HepG2 (cell line): Measurements from ENCODE around the gene FRMD8. TPM values are rescaled to one million over a fixed set of nuclear protein-coding genes. Genes with fewer than 3 reads are reported as not detected.

ENCODE experiments used
- AGO2 ChIP-seq: fragments of 200-400 bp; formaldehyde crosslinking; optimal IDR thresholded peaks from 2 replicates; pipeline ENCODE3; 2017; ENCODE audit warnings: mild to moderate bottlenecking, low read depth, low read length, moderate library complexity
- ASH2L ChIP-seq: fragments of 300-600, 200-600 bp; sonication (generic); IDR thresholded peaks from 2 replicates; pipeline ENCODE4 v1.7.0; 2017; ENCODE audit warnings: low read depth, mild to moderate bottlenecking, moderate library complexity, mixed read lengths, low read length; ENCODE audit not compliant: insufficient read length
- ATM ChIP-seq: fragments of 450-650 bp; IDR thresholded peaks from 2 replicates; pipeline ENCODE4 v1.7.1; 2017; ENCODE audit warnings: mild to moderate bottlenecking, borderline replicate concordance
- CCAR2 ChIP-seq: fragments of 200-400 bp; formaldehyde crosslinking; optimal IDR thresholded peaks from 2 replicates; pipeline ENCODE3; 2018; ENCODE audit warnings: low read depth, mild to moderate bottlenecking, low read length, moderate library complexity
- KDM5A ChIP-seq: fragments of 200-600 bp; sonication (generic); IDR thresholded peaks from 2 replicates; pipeline ENCODE4 v1.7.0; 2018; ENCODE audit warnings: antibody characterized with exemption, mild to moderate bottlenecking, low read length, borderline replicate concordance
- MAFK ChIP-seq, 2 experiments: IDR thresholded peaks in 1 of 2; conservative IDR thresholded peaks in 1 of 2; 2 replicates each; pipeline ENCODE4 v1.6.1; 2011; ENCODE audit warnings: improper control_type of control experiment in 2 of 2, low read length in 2 of 2
- NFRKB ChIP-seq: fragments of 450-650 bp; IDR thresholded peaks from 2 replicates; pipeline ENCODE4 v1.6.1; 2017
- PRPF4 ChIP-seq: fragments of 200-400 bp; formaldehyde crosslinking; IDR thresholded peaks from 2 replicates; pipeline ENCODE4 v1.6.1; 2016; ENCODE audit warnings: low read length, low read depth; ENCODE audit not compliant: poor library complexity, severe bottlenecking
- RFX5 ChIP-seq: IDR thresholded peaks from 2 replicates; pipeline ENCODE4 v1.6.1; 2011; ENCODE audit warnings: low read depth, low read length, improper control_type of control experiment
- ZNF441 ChIP-seq: sonication (generic); formaldehyde crosslinking; IDR thresholded peaks from 2 replicates; pipeline ENCODE4 v1.7.0; 2021; ENCODE audit warnings: missing genetic modification reagents, borderline replicate concordance
- ZNF552 ChIP-seq: sonication (generic); formaldehyde crosslinking; IDR thresholded peaks from 2 replicates; pipeline ENCODE4 v1.9.0; 2022; ENCODE audit warnings: missing genetic modification reagents, mild to moderate bottlenecking, borderline replicate concordance
- ZNF564 ChIP-seq: sonication (generic); formaldehyde crosslinking; IDR thresholded peaks from 2 replicates; pipeline ENCODE4 v1.8.1; 2023; ENCODE audit warnings: mild to moderate bottlenecking, missing genetic modification reagents
- ZNF569 ChIP-seq: sonication (generic); formaldehyde crosslinking; IDR thresholded peaks from 2 replicates; pipeline ENCODE4 v1.5.0; 2020; ENCODE audit warnings: mild to moderate bottlenecking, missing genetic modification reagents, moderate library complexity, borderline replicate concordance
- ZNF570 ChIP-seq: sonication (generic); formaldehyde crosslinking; IDR thresholded peaks from 2 replicates; pipeline ENCODE4 v1.4.0; 2020; ENCODE audit warnings: mild to moderate bottlenecking, missing genetic modification reagents, borderline replicate concordance
- polyA plus RNA-seq, 8 experiments: library from polyadenylated mRNA; depleted of rRNA in 3 of 8; stranded (reverse) in 7 of 8; unstranded in 1 of 8; fragments of >200 nt; fragmentation: Illumina TruSeq in 4 of 8; extraction: Trizol in 4 of 8; gene quantifications; 2 replicates each; pipeline versions ENCODE4 v1.2.1 to v1.2.3, GENCODE V29; 2011 to 2016; ENCODE audit warnings: low read depth in 4 of 8, missing spikeins in 1 of 8, mixed read lengths in 1 of 8; ENCODE audit not compliant: insufficient read depth in 1 of 8
- total RNA-seq, 5 experiments: library from RNA; depleted of rRNA; stranded (reverse); fragments of >200 nt; fragmentation: Illumina TruSeq; extraction: Trizol; gene quantifications; 2 replicates each; pipeline ENCODE4 v1.2.3, GENCODE V29; 2016; ENCODE audit warnings: low read depth in 1 of 5
- TF ChIP-seq, protein P1 (sequence below): IDR thresholded peaks from 2 replicates; pipeline ENCODE4 v1.6.1; 2018; ENCODE audit warnings: missing genetic modification reagents
- TF ChIP-seq, protein P2 (sequence below): sonication (generic); formaldehyde crosslinking; IDR thresholded peaks from 2 replicates; pipeline ENCODE4 v1.4.0; 2020; ENCODE audit warnings: missing genetic modification reagents, borderline replicate concordance
- TF ChIP-seq, protein P3 (sequence below): sonication (generic); formaldehyde crosslinking; IDR thresholded peaks from 2 replicates; pipeline ENCODE4 v1.5.1; 2020; ENCODE audit warnings: mild to moderate bottlenecking, moderate library complexity, missing genetic modification reagents
- TF ChIP-seq, protein P4 (sequence below): sonication (generic); formaldehyde crosslinking; IDR thresholded peaks from 2 replicates; pipeline ENCODE4 v1.5.1; 2020; ENCODE audit warnings: mild to moderate bottlenecking, missing genetic modification reagents, borderline replicate concordance
- TF ChIP-seq, protein P5 (sequence below): sonication (generic); formaldehyde crosslinking; IDR thresholded peaks from 2 replicates; pipeline ENCODE4 v1.8.1; 2023; ENCODE audit warnings: mild to moderate bottlenecking, missing genetic modification reagents, borderline replicate concordance
- TF ChIP-seq, protein P6 (sequence below): sonication (generic); formaldehyde crosslinking; IDR thresholded peaks from 2 replicates; pipeline ENCODE4 v1.5.0; 2020; ENCODE audit warnings: mild to moderate bottlenecking, missing genetic modification reagents, borderline replicate concordance

Gene FRMD8
- total and polyA plus RNA-seq, 2 of the 13 experiments (the other 11 are each of a cell fraction or from before 2014, with no cell fraction given), result 5.8 to 20.6 TPM

DNA sequence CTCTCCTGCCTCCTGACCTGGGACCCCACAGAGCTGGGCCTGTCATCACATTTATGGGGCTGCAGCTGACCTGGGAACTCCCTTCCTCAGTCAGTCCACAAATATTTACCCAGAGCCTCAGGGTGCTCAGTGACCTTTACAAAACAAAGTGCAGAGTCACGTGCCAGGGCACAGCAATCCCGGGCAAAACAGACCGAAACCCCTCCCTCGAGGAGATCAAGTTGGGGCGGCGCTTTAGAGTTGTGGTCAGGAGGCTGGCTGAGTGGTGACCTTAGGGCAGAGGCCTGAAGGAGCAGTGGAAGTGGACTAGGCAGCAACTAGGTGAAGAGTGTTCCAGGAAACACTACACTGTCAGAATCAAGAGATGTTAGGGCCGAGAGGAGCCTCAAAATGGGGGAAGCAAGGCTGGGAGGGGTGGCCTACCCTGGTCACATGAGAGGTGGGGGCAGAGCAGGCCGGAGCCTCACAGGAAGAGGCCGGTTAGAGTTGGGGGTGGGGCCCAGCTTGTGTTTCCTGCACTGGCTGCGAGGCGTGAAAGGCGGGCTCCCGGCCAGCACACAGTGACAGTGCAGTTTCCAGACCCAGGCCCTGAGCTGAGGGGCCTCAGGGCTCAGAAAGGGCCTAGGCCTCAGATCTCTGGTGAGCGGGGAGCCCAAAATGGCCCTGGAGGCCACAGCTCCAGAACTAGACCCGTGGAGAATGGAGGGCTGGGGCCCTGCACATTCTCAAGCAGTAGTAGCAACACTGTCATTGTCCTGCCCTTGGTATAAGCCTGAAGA lies 32.4 kb downstream of the FRMD8 start (continued):
- TF ChIP-seq, protein P1, sequence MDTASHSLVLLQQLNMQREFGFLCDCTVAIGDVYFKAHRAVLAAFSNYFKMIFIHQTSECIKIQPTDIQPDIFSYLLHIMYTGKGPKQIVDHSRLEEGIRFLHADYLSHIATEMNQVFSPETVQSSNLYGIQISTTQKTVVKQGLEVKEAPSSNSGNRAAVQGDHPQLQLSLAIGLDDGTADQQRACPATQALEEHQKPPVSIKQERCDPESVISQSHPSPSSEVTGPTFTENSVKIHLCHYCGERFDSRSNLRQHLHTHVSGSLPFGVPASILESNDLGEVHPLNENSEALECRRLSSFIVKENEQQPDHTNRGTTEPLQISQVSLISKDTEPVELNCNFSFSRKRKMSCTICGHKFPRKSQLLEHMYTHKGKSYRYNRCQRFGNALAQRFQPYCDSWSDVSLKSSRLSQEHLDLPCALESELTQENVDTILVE, result peak; percentile 37; the same call in 1 of the 2 replicates
- TF ChIP-seq, protein P2, sequence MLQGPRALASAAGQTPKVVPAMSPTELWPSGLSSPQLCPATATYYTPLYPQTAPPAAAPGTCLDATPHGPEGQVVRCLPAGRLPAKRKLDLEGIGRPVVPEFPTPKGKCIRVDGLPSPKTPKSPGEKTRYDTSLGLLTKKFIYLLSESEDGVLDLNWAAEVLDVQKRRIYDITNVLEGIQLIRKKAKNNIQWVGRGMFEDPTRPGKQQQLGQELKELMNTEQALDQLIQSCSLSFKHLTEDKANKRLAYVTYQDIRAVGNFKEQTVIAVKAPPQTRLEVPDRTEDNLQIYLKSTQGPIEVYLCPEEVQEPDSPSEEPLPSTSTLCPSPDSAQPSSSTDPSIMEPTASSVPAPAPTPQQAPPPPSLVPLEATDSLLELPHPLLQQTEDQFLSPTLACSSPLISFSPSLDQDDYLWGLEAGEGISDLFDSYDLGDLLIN (CRISPR knock-in tag), result peak; percentile 76; the same call in 1 of the 2 replicates
- peak; percentile 66 to 92 for TF ChIP-seq MAFK (conservative IDR thresholded peaks at IDR 0.05 in 1 of 2, IDR thresholded peaks at IDR 0.05 in 1 of 2; ENCODE audit: low read length in 2 of 2)
- TF ChIP-seq, protein P3, sequence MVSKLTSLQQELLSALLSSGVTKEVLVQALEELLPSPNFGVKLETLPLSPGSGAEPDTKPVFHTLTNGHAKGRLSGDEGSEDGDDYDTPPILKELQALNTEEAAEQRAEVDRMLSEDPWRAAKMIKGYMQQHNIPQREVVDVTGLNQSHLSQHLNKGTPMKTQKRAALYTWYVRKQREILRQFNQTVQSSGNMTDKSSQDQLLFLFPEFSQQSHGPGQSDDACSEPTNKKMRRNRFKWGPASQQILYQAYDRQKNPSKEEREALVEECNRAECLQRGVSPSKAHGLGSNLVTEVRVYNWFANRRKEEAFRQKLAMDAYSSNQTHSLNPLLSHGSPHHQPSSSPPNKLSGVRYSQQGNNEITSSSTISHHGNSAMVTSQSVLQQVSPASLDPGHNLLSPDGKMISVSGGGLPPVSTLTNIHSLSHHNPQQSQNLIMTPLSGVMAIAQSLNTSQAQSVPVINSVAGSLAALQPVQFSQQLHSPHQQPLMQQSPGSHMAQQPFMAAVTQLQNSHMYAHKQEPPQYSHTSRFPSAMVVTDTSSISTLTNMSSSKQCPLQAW (CRISPR knock-in tag), result peak; percentile 96
- TF ChIP-seq, protein P4, sequence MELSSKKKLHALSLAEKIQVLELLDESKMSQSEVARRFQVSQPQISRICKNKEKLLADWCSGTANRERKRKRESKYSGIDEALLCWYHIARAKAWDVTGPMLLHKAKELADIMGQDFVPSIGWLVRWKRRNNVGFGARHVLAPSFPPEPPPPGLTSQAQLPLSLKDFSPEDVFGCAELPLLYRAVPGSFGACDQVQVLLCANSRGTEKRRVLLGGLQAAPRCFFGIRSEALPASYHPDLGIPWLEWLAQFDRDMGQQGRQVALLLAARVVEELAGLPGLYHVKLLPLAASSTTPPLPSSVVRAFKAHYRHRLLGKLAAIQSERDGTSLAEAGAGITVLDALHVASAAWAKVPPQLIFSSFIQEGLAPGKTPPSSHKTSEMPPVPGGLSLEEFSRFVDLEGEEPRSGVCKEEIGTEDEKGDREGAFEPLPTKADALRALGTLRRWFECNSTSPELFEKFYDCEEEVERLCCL (CRISPR knock-in tag), result no peak
- TF ChIP-seq, protein P5, sequence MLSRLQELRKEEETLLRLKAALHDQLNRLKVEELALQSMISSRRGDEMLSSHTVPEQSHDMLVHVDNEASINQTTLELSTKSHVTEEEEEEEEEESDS (CRISPR knock-in tag), result no peak; the same call in 1 of the 2 replicates
- TF ChIP-seq CCAR2, result peak; percentile 50
- TF ChIP-seq PRPF4, result no peak
- no peak for TF ChIP-seq ZNF552 (CRISPR knock-in tag)
- TF ChIP-seq, protein P6, sequence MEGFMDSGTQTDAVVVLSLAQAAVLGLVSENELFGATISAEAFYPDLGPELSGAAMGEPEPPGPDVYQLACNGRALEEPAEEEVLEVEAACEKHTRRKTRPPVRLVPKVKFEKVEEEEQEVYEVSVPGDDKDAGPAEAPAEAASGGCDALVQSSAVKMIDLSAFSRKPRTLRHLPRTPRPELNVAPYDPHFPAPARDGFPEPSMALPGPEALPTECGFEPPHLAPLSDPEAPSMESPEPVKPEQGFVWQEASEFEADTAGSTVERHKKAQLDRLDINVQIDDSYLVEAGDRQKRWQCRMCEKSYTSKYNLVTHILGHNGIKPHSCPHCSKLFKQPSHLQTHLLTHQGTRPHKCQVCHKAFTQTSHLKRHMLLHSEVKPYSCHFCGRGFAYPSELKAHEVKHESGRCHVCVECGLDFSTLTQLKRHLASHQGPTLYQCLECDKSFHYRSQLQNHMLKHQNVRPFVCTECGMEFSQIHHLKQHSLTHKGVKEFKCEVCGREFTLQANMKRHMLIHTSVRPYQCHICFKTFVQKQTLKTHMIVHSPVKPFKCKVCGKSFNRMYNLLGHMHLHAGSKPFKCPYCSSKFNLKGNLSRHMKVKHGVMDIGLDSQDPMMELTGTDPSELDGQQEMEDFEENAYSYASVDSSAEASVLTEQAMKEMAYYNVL (CRISPR knock-in tag), result peak; percentile 72; the same call in 1 of the 2 replicates
- no peak; the same call in 1 of the 2 replicates for TF ChIP-seq RFX5
- TF ChIP-seq ZNF441 (CRISPR knock-in tag), result peak; percentile 41; the same call in 1 of the 2 replicates
- peak; percentile 77 for TF ChIP-seq ASH2L
- TF ChIP-seq ZNF570, result no peak
- peak; percentile 91 for TF ChIP-seq AGO2
- TF ChIP-seq ZNF564 (CRISPR knock-in tag), result peak; percentile 81; the same call in 1 of the 2 replicates
- TF ChIP-seq ZNF569 (CRISPR knock-in tag), result no peak; the same call in 1 of the 2 replicates
- no peak for TF ChIP-seq NFRKB
- no peak; the same call in 1 of the 2 replicates for TF ChIP-seq KDM5A
- no peak for TF ChIP-seq ATM
